GM12872 (cell line): Measurements from ENCODE around the gene ANO10.

Experiments used
- CTCF ChIP-seq: IDR thresholded peaks from 3 replicates; pipeline ENCODE4 v1.5.1; 2011; ENCODE audit warnings: low read depth, mild to moderate bottlenecking, low read length, moderate library complexity; ENCODE audit not compliant: insufficient read depth

The ANO10 gene

DNA sequence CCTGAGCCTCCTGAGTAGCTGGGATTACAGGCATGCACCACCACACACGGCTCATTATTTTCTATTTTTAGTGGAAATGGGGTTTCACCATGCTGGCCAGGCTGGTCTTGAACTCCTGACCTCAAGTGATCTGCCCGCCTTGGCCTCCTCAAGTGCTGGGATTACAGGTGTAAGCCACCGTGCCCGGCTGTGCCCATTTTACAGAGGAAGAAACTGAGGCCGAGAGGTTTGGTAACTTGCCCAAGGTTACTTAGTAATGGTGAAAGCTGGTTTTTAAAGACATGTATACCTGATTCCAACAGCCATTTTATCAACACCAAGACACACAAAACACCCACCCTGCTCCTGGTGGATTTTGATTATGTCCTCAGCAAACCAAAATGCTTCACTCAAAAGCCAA is 206.7 kb downstream of the ANO10 start:
- TF ChIP-seq CTCF = no peak

GRCh38 chr3:43413676-43414368 is 208.0 kb downstream of the ANO10 start:
- no peak for TF ChIP-seq CTCF

DNA sequence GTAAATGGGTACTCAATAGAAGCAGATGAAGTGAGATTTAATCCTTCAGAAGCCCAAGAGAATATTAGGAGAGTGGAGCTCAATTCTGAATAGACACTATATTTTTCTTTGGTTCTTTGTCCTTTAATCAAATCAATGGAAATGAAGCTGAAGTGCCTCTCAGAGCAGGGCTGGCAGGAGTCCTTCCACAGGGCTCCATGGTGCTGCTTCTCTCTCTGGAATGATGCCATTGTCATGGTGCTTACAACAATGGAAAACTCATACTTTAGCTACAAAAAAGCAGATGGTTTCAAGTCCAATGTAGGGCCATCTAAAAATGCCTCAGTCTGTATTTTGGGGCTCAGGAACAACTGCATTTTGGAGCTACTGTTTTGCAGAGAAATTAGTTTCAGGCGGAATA is 210.4 kb downstream of the ANO10 start:
- TF ChIP-seq CTCF = no peak

- TF ChIP-seq CTCF = no peak
Measured at GRCh38 chr3:43410592-43410991, 211.2 kb downstream of the ANO10 start.

- TF ChIP-seq CTCF = no peak
Measured at GRCh38 chr3:43409506-43409905, 212.3 kb downstream of the ANO10 start.

- no peak for TF ChIP-seq CTCF
Measured at GRCh38 chr3:43406643-43407023, 215.2 kb downstream of the ANO10 start.

- TF ChIP-seq CTCF = no peak
Measured at GRCh38 chr3:43405888-43406642, 215.7 kb downstream of the ANO10 start.
